SK-N-SH treated with all-trans-retinoic acid at 6 μM for 48 hours (cell line): Measurements from ENCODE around the gene IMMP2L.

Source experiments
- BACH2 ChIP-seq: fragments of 250-450 bp; sonication (Bioruptor Pico); IDR thresholded peaks from 2 replicates; pipeline ENCODE4 v1.9.0; 2021; ENCODE audit warnings: mild to moderate bottlenecking, borderline replicate concordance
- CREB5 ChIP-seq: fragments of 250-450 bp; sonication (Bioruptor Pico); IDR thresholded peaks from 2 replicates; pipeline ENCODE4 v1.5.1; 2020; ENCODE audit warnings: low read depth, mild to moderate bottlenecking, moderate library complexity
- CSRNP3 ChIP-seq: fragments of 250-450 bp; sonication (Bioruptor Pico); IDR thresholded peaks from 2 replicates; pipeline ENCODE4 v1.5.1; 2021; ENCODE audit warnings: mild to moderate bottlenecking, moderate library complexity
- OSR1 ChIP-seq: fragments of 250-450 bp; sonication (Bioruptor Pico); IDR thresholded peaks from 2 replicates; pipeline ENCODE4 v1.8.0; 2022; ENCODE audit warnings: moderate library complexity, mild to moderate bottlenecking, inconsistent platforms
- PPARA ChIP-seq: fragments of 250-450 bp; sonication (Bioruptor Pico); IDR thresholded peaks from 2 replicates; pipeline ENCODE4 v1.5.0; 2020; ENCODE audit warnings: mild to moderate bottlenecking, borderline replicate concordance
- RARB ChIP-seq: fragments of 250-450 bp; sonication (Bioruptor Pico); IDR thresholded peaks from 2 replicates; pipeline ENCODE4 v1.8.0; 2021; ENCODE audit warnings: mild to moderate bottlenecking, moderate library complexity
- SNAI2 ChIP-seq: fragments of 250-450 bp; sonication (Bioruptor Pico); IDR thresholded peaks from 2 replicates; pipeline ENCODE4 v1.5.0; 2020; ENCODE audit warnings: mild to moderate bottlenecking, moderate library complexity
- TCF4 ChIP-seq: fragments of 250-450 bp; sonication (Bioruptor Pico); IDR thresholded peaks from 2 replicates; pipeline ENCODE4 v1.8.0; 2021; ENCODE audit warnings: mild to moderate bottlenecking, moderate library complexity, borderline replicate concordance
- ZFP3 ChIP-seq: fragments of 250-450 bp; sonication (Bioruptor Pico); IDR thresholded peaks from 2 replicates; pipeline ENCODE4 v1.5.0; 2020; ENCODE audit warnings: mild to moderate bottlenecking, moderate library complexity
- ZNF565 ChIP-seq: fragments of 450-650 bp; formaldehyde crosslinking; conservative IDR thresholded peaks from 2 replicates; pipeline ENCODE4 v1.5.0; 2020; ENCODE audit warnings: low read depth, mild to moderate bottlenecking, moderate library complexity
- ZNF70 ChIP-seq: fragments of 450-650 bp; formaldehyde crosslinking; IDR thresholded peaks from 2 replicates; pipeline ENCODE4 v1.5.0; 2020; ENCODE audit warnings: mild to moderate bottlenecking, moderate library complexity
- ZNF8 ChIP-seq: fragments of 450-650 bp; formaldehyde crosslinking; IDR thresholded peaks from 2 replicates; pipeline ENCODE4 v1.5.0; 2020; ENCODE audit warnings: mild to moderate bottlenecking, moderate library complexity
- TF ChIP-seq, protein P1 (sequence below): fragments of 250-450 bp; sonication (Bioruptor Pico); IDR thresholded peaks from 2 replicates; pipeline ENCODE4 v1.8.0; 2020; ENCODE audit warnings: mild to moderate bottlenecking, moderate library complexity, borderline replicate concordance

DNA sequence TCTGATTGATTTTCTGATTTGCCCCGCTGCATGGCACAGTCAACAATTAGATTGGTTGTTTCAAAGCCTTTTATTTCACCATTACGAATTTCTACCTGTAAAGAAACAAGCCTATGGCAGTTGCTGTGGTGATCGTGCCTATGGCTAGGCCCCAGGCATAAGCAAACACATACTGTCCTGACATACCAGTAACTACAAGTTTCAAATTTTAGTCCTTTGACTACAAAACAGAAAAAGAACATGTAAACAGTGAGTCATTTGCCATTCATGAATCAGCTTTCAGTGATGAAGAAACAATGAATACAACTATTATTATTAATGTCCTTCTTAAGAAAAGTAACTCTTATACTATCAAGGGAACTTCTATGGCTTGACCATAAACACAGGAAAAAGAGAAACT, 639.4 kb downstream of the IMMP2L start:
- no peak for TF ChIP-seq BACH2 (CRISPR knock-in tag)
- no peak for TF ChIP-seq PPARA (CRISPR knock-in tag)
- TF ChIP-seq, protein P1, sequence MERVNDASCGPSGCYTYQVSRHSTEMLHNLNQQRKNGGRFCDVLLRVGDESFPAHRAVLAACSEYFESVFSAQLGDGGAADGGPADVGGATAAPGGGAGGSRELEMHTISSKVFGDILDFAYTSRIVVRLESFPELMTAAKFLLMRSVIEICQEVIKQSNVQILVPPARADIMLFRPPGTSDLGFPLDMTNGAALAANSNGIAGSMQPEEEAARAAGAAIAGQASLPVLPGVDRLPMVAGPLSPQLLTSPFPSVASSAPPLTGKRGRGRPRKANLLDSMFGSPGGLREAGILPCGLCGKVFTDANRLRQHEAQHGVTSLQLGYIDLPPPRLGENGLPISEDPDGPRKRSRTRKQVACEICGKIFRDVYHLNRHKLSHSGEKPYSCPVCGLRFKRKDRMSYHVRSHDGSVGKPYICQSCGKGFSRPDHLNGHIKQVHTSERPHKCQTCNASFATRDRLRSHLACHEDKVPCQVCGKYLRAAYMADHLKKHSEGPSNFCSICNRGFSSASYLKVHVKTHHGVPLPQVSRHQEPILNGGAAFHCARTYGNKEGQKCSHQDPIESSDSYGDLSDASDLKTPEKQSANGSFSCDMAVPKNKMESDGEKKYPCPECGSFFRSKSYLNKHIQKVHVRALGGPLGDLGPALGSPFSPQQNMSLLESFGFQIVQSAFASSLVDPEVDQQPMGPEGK = no peak
- no peak for TF ChIP-seq CREB5 (CRISPR knock-in tag)
- TF ChIP-seq ZNF70 (CRISPR knock-in tag) = no peak
- TF ChIP-seq ZFP3 (CRISPR knock-in tag) = no peak
- no peak for TF ChIP-seq CSRNP3
- no peak for TF ChIP-seq OSR1 (CRISPR knock-in tag)
- TF ChIP-seq SNAI2 (CRISPR knock-in tag) = no peak
- no peak for TF ChIP-seq RARB
- TF ChIP-seq ZNF8 = no peak
- TF ChIP-seq ZNF565 (CRISPR knock-in tag) = no peak
- TF ChIP-seq TCF4 (CRISPR knock-in tag) = no peak
